ENCODE data around the gene ZNF366. TPM values are rescaled to one million over a fixed set of nuclear protein-coding genes. Genes with fewer than 3 reads are reported as not detected.

ZNF366 gene
- polyA plus RNA-seq, 2 of the 4 experiments (the other 2 are of a cell fraction) = not detected

DNA sequence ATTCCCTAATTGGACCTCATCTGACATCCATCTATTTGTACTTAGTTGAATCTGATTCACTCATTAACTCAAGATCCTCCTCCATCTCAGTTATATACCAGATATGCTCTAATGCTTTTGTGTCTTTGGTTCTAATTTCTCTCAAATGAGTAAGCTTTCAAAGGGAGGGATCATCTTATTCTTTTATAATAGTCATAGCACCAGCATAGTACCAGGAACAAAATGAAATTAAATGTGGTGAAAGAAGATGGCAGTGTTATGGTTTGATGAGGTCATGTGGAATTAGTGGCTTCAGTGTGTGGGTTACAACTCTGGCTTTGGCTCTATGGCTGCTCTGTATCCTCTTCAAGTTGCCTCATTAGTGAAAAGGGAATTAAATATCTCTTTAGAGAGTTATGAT lies 32.5 kb upstream of the ZNF366 start:
- no peak overlapping the region for H3K4me3 ChIP-seq
- ATAC-seq (no peak), DNase-seq (ENCODE audit: low read depth in 1 of 2, low spot score in 1 of 2) (no peak), FAIRE-seq (no peak)
- no peak overlapping the region for H3K27ac ChIP-seq
- ChIA-PET CTCF (no interaction called here), POLR2A (no interaction called here)
- H3K4me1 ChIP-seq = peaks cover 10% of the 10 kb centered on the region; the same call in 2 of the 3 replicates
- H3K4me2 ChIP-seq = no peak overlapping the region
- no peak for TF ChIP-seq NR3C1 (IDR thresholded peaks at IDR 0.05)
- no peaks in the 10 kb centered on the region for H3K9me3 ChIP-seq

DNA sequence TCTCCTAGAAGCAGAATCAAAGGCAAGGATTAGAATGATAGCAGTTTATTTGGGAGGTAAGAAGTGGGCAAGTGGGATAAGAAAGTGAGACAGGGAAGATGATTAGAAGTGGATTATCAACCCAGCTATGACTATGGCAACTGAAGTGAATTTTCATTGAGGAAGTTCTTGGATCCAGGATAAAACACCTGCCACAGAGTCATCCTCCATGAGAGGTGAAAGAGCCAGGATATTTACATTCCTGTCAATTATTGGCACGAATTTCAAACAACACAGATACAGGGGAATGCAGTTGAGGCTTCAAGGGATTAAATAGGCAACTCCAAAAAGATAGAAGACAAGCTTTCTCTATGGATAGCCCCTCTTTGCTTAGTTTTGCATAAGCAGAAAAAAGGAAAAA lies 31.8 kb upstream of the ZNF366 start:
- no peak for TF ChIP-seq MAFK (IDR thresholded peaks at IDR 0.05; ENCODE audit: partially characterized antibody)
- TF ChIP-seq, protein P1, sequence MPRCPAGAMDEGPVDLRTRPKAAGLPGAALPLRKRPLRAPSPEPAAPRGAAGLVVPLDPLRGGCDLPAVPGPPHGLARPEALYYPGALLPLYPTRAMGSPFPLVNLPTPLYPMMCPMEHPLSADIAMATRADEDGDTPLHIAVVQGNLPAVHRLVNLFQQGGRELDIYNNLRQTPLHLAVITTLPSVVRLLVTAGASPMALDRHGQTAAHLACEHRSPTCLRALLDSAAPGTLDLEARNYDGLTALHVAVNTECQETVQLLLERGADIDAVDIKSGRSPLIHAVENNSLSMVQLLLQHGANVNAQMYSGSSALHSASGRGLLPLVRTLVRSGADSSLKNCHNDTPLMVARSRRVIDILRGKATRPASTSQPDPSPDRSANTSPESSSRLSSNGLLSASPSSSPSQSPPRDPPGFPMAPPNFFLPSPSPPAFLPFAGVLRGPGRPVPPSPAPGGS (IDR thresholded peaks at IDR 0.05) = no peak
- POLR2A ChIA-PET = no interaction called here
- DNase-seq (ENCODE audit: low read depth in 1 of 2, low spot score in 1 of 2) (no peak), FAIRE-seq (no peak), ATAC-seq (no peak)
- no peak overlapping the region for H3K4me3 ChIP-seq
- H3K4me1 ChIP-seq = peaks cover 10% of the 10 kb centered on the region; the same call in 2 of the 3 replicates
- H3K9me3 ChIP-seq = no peaks in the 10 kb centered on the region
- CTCF ChIA-PET = no interaction called here
- peak overlapping the region; percentile 24; the same call in 2 of the 3 replicates for H3K4me2 ChIP-seq
- no peak overlapping the region for H3K27ac ChIP-seq
- WGBS (ENCODE audit: missing lambda C conversion rate) = 0% methylated on average over 1 of the region's 1 CpG

DNA sequence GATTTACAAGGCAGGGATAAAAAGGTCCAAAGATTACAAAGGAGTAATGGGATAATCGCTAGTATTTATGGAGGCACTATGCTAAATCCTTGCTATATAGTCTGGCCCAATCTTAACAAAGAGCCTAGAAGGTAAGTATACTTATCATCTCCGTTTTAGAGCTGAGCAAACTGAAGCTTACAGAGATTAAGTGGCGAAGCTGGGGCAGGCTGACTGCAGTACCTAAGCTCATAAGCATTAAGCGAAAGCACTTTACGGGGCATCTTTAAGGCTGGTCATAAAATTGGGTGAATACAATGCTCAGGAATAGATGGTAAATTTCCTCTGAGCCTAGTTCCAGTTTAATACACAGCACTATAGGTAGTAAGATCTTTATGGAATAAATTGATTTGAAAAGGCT lies 30.0 kb upstream of the ZNF366 start:
- H3K4me2 ChIP-seq = no peak overlapping the region
- H3K4me3 ChIP-seq = no peak overlapping the region
- ATAC-seq (no peak; a peak in 1 of 6 replicates), FAIRE-seq (no peak), DNase-seq (ENCODE audit: low read depth in 1 of 2, low spot score in 1 of 2) (no peak)
- 70% methylated on average over 5 of the region's 5 CpGs for WGBS (ENCODE audit: missing lambda C conversion rate)
- no peak overlapping the region for H3K27ac ChIP-seq
- no peaks in the 10 kb centered on the region for H3K9me3 ChIP-seq
- CTCF ChIA-PET = no interaction called here
- POLR2A ChIA-PET = no interaction called here
- no peak for TF ChIP-seq RARB (CRISPR knock-in tag; IDR thresholded peaks at IDR 0.05)
- no peak for TF ChIP-seq RAD21 (conservative IDR thresholded peaks at IDR 0.05 in 1 of 2, IDR thresholded peaks at IDR 0.05 in 1 of 2)
- TF ChIP-seq, protein P2, sequence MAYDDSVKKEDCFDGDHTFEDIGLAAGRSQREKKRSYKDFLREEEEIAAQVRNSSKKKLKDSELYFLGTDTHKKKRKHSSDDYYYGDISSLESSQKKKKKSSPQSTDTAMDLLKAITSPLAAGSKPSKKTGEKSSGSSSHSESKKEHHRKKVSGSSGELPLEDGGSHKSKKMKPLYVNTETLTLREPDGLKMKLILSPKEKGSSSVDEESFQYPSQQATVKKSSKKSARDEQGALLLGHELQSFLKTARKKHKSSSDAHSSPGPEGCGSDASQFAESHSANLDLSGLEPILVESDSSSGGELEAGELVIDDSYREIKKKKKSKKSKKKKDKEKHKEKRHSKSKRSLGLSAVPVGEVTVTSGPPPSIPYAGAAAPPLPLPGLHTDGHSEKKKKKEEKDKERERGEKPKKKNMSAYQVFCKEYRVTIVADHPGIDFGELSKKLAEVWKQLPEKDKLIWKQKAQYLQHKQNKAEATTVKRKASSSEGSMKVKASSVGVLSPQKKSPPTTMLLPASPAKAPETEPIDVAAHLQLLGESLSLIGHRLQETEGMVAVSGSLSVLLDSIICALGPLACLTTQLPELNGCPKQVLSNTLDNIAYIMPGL (CRISPR knock-in tag; IDR thresholded peaks at IDR 0.05; ENCODE audit: borderline replicate concordance) = no peak
- no peak for TF ChIP-seq HOXB13 (CRISPR knock-in tag; IDR thresholded peaks at IDR 0.05; ENCODE audit: low read depth)
- TF ChIP-seq KDM5A (IDR thresholded peaks at IDR 0.05) = no peak
- TF ChIP-seq NFE2L2 (conservative IDR thresholded peaks at IDR 0.05; ENCODE audit: low read length) = no peak
- no peak for TF ChIP-seq POLR2AphosphoS2 (conservative IDR thresholded peaks at IDR 0.05; ENCODE audit: low read length)
- TF ChIP-seq, protein P3, sequence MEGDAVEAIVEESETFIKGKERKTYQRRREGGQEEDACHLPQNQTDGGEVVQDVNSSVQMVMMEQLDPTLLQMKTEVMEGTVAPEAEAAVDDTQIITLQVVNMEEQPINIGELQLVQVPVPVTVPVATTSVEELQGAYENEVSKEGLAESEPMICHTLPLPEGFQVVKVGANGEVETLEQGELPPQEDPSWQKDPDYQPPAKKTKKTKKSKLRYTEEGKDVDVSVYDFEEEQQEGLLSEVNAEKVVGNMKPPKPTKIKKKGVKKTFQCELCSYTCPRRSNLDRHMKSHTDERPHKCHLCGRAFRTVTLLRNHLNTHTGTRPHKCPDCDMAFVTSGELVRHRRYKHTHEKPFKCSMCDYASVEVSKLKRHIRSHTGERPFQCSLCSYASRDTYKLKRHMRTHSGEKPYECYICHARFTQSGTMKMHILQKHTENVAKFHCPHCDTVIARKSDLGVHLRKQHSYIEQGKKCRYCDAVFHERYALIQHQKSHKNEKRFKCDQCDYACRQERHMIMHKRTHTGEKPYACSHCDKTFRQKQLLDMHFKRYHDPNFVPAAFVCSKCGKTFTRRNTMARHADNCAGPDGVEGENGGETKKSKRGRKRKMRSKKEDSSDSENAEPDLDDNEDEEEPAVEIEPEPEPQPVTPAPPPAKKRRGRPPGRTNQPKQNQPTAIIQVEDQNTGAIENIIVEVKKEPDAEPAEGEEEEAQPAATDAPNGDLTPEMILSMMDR (IDR thresholded peaks at IDR 0.05) = no peak
- TF ChIP-seq EHMT2 (IDR thresholded peaks at IDR 0.05; ENCODE audit: low read depth) = no peak
- no peak for TF ChIP-seq JUN (IDR thresholded peaks at IDR 0.05)
- no peak for TF ChIP-seq ESRRA (IDR thresholded peaks at IDR 0.05; ENCODE audit: borderline replicate concordance, low read length)
- TF ChIP-seq ZC3H11A (IDR thresholded peaks at IDR 0.05) = no peak
- peaks cover 10% of the 10 kb centered on the region; the same call in 2 of the 3 replicates for H3K4me1 ChIP-seq

Measured in A549 (cell line).